ENCODE measurements around the gene GPR42. TPM values are rescaled to one million over a fixed set of nuclear protein-coding genes. Genes with fewer than 3 reads are reported as not detected.

GPR42 gene
- total RNA-seq, 1 experiment from 2014 or later = not detected

DNA sequence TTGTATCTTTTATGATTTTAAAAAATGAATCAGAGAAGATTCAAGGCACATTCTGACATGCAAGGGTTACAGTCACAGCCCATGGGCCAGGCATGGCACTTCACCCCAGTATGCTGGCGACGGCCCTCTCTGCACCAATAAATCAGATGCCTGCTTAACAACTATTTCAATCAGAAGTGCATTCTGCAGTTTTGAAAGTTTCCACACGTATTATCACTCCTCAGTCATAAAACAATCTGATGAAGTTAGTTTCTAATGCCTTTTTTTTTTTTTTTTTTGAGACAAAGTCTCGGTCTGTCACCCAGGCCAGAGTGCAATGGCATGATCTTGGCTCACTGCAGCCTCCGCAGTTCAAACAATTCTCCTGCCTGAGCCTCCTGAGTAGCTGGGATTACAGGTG is 48.9 kb downstream of the GPR42 start:
- Histone ChIP-seq H2AFZ (ENCODE audit: low read depth, low read length, poor library complexity, severe bottlenecking) (no peak overlapping the region), H3K9me3 (ENCODE audit: control insufficient read depth in 1 of 2, insufficient read depth in 1 of 2, low read depth in 1 of 2, low read length in 2 of 2) (no peaks in the 10 kb centered on the region), H4K20me1 (ENCODE audit: insufficient read depth) (no peaks in the 10 kb centered on the region), H3K9me2 (ENCODE audit: insufficient read depth) (no peaks in the 10 kb centered on the region), H3K4me1 (ENCODE audit: control insufficient read depth in 1 of 2, insufficient read depth in 2 of 2, low read length in 2 of 2) (peaks cover 5 to 6% of the 10 kb centered on the region in 2 experiments; a peak in 3 of 4 replicates), H3K9ac (ENCODE audit: low read length) (no peak overlapping the region), H3K4me2 (ENCODE audit: low read length) (no peak overlapping the region), H3K27ac (ENCODE audit: low read depth, low read length) (no peak overlapping the region), H3K79me2 (ENCODE audit: insufficient read depth, low read length) (no peaks in the 10 kb centered on the region), H3K27me3 (ENCODE audit: insufficient read depth, low read length) (peaks cover 39% of the 10 kb centered on the region; the same call in 1 of the 2 replicates), H3K4me3 (replicated peaks in 1 of 2; ENCODE audit: low read depth in 1 of 2, low read length in 2 of 2) (no peak overlapping the region), H3K36me3 (ENCODE audit: control insufficient read depth in 1 of 2, insufficient read depth in 2 of 2, low read length in 2 of 2) (no peaks in the 10 kb centered on the region)
- POLR2A ChIA-PET = no interaction called here
- DNase-seq (ENCODE audit: low read depth, low spot score) (no peak), ATAC-seq (no peak)
- TF ChIP-seq, protein P1, sequence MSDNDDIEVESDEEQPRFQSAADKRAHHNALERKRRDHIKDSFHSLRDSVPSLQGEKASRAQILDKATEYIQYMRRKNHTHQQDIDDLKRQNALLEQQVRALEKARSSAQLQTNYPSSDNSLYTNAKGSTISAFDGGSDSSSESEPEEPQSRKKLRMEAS (IDR thresholded peaks at IDR 0.05) = no peak
- no peak for TF ChIP-seq SP1 (IDR thresholded peaks at IDR 0.05; ENCODE audit: low read depth)
- no peak for TF ChIP-seq YY1 (IDR thresholded peaks at IDR 0.05; ENCODE audit: extremely low read depth, insufficient replicate concordance, low read depth, low read length)
- TF ChIP-seq, protein P2, sequence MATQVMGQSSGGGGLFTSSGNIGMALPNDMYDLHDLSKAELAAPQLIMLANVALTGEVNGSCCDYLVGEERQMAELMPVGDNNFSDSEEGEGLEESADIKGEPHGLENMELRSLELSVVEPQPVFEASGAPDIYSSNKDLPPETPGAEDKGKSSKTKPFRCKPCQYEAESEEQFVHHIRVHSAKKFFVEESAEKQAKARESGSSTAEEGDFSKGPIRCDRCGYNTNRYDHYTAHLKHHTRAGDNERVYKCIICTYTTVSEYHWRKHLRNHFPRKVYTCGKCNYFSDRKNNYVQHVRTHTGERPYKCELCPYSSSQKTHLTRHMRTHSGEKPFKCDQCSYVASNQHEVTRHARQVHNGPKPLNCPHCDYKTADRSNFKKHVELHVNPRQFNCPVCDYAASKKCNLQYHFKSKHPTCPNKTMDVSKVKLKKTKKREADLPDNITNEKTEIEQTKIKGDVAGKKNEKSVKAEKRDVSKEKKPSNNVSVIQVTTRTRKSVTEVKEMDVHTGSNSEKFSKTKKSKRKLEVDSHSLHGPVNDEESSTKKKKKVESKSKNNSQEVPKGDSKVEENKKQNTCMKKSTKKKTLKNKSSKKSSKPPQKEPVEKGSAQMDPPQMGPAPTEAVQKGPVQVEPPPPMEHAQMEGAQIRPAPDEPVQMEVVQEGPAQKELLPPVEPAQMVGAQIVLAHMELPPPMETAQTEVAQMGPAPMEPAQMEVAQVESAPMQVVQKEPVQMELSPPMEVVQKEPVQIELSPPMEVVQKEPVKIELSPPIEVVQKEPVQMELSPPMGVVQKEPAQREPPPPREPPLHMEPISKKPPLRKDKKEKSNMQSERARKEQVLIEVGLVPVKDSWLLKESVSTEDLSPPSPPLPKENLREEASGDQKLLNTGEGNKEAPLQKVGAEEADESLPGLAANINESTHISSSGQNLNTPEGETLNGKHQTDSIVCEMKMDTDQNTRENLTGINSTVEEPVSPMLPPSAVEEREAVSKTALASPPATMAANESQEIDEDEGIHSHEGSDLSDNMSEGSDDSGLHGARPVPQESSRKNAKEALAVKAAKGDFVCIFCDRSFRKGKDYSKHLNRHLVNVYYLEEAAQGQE (IDR thresholded peaks at IDR 0.05; ENCODE audit: low read depth) = no peak
- TF ChIP-seq CBX3 (IDR thresholded peaks at IDR 0.05; ENCODE audit: low read depth) = no peak
- no peak for TF ChIP-seq JUND (IDR thresholded peaks at IDR 0.05)
- TF ChIP-seq FOSL1 (IDR thresholded peaks at IDR 0.05; ENCODE audit: low read depth) = no peak
- no peak for TF ChIP-seq POLR2AphosphoS5 (IDR thresholded peaks at IDR 0.05; ENCODE audit: low read depth, low read length)
- no peak for TF ChIP-seq EZH2phosphoT487 (IDR thresholded peaks at IDR 0.05; ENCODE audit: borderline replicate concordance)
- TF ChIP-seq TCF7L2 (IDR thresholded peaks at IDR 0.05; ENCODE audit: borderline replicate concordance, extremely low read depth, insufficient read depth, insufficient read length) = no peak
- TF ChIP-seq ZNF274 (IDR thresholded peaks at IDR 0.05; ENCODE audit: low read depth, low read length) = no peak
- no peak for TF ChIP-seq ELF1 (IDR thresholded peaks at IDR 0.05; ENCODE audit: borderline replicate concordance, low read depth)
- TF ChIP-seq ZBTB33 (IDR thresholded peaks at IDR 0.05; ENCODE audit: extremely low read depth, insufficient replicate concordance, low read length) = no peak
- RAD21 ChIA-PET (ENCODE audit: low non-redundant PET in 1 of 2, low total read pairs in 2 of 2, uncharacterized antibody in 2 of 2, unreplicated experiment in 2 of 2) = interaction anchor here in 1 of 2 experiments (1.5 kb wide), 1 partner anchor 49 kb away, joined by 5 read pairs; no protein-coding TSS in a partner anchor
- CTCF ChIA-PET = interaction anchor here (1.0 kb wide), 1 partner anchor 49 kb away, joined by 6 read pairs; no protein-coding TSS in a partner anchor
- intact Hi-C loops (cut with micrococcal nuclease) = no loop called here
- no TSS peak for BruUV-seq (replicated peaks)
